Kidney (tissue), 14 donors: ENCODE measurements around the gene MAST2. TPM values are rescaled to one million over a fixed set of nuclear protein-coding genes. Genes with fewer than 3 reads are reported as not detected.

Experiments
- DNase-seq, 5 donors: peaks; one replicate each; pipeline ENCODE4 v3.0.0-alpha.2; 2013 to 2020
- FAIRE-seq: peaks from 2 replicates; lab custom pipeline; 2012; peaks lifted over from hg19 to GRCh38; lab: Jason Lieb, UNC
- H3K27ac ChIP-seq, 2 donors: one replicate each; pipeline ENCODE4 v1.7.0; 2013; ENCODE audit warnings: low read depth in 2 of 2, low read length in 2 of 2, inconsistent platforms in 1 of 2
- H3K27me3 ChIP-seq: one replicate; pipeline ENCODE4 v1.7.1; 2013; ENCODE audit warnings: low read length, inconsistent platforms; ENCODE audit not compliant: control insufficient read depth, insufficient read depth
- H3K36me3 ChIP-seq, 3 donors: one replicate each; pipeline versions ENCODE4 v1.7.0 to v1.7.1; 2013; ENCODE audit warnings: low read length in 3 of 3, control low read depth in 1 of 3, inconsistent platforms in 1 of 3; ENCODE audit not compliant: insufficient read depth in 3 of 3, control insufficient read depth in 2 of 3
- H3K4me1 ChIP-seq, 3 donors: one replicate each; pipeline versions ENCODE4 v1.7.0 to v1.7.1; 2013; ENCODE audit warnings: low read length in 3 of 3, inconsistent platforms in 1 of 3, low read depth in 1 of 3; ENCODE audit not compliant: control insufficient read depth in 2 of 3, insufficient read depth in 2 of 3
- H3K4me3 ChIP-seq, 3 donors: one replicate each; pipeline versions ENCODE4 v1.7.0 to v1.8.1; 2013; ENCODE audit warnings: low read length in 3 of 3, control low read depth in 1 of 3, inconsistent platforms in 1 of 3
- H3K9ac ChIP-seq, 3 donors: one replicate each; pipeline versions ENCODE4 v1.7.0 to v1.7.1; 2013; ENCODE audit warnings: low read length in 3 of 3, control low read depth in 1 of 3, inconsistent platforms in 1 of 3
- H3K9me3 ChIP-seq, 3 donors: one replicate each; pipeline versions ENCODE4 v1.7.0 to v1.7.1; 2013; ENCODE audit warnings: low read length in 3 of 3, control low read depth in 1 of 3, inconsistent platforms in 1 of 3; ENCODE audit not compliant: control insufficient read depth in 2 of 3, insufficient read depth in 1 of 3
- intact Hi-C: fragments of 100-400 bp; cut with DNase I; formaldehyde crosslinking; loops from one replicate; pipeline ENCODE4 v1.11.1; 2022
- polyA plus RNA-seq: library from polyadenylated mRNA; stranded (reverse); fragments of 350-450 nt; fragmentation: Illumina TruSeq; extraction: RNeasy Lipid Tissue Mini Kit (QIAGEN cat#74804); gene quantifications from one replicate; pipeline ENCODE4 v1.2.3, GENCODE V29; 2014; ENCODE audit warnings: low read depth, low replicate concordance; ENCODE audit not compliant: insufficient read depth
- total RNA-seq: library from RNA; stranded (reverse); fragmentation: NEBNext Ultra II Directional; extraction: Animal tissue kit (Norgen Biotek cat#: 25700); gene quantifications from one replicate; pipeline ENCODE4 v1.2.1, GENCODE V29; 2021
- TF ChIP-seq, protein P1 (sequence below): IDR thresholded peaks from 3 replicates; pipeline ENCODE4 v1.5.1; 2012; ENCODE audit warnings: mild to moderate bottlenecking, moderate library complexity, borderline replicate concordance; ENCODE audit not compliant: insufficient read depth; ENCODE audit errors: extremely low read depth
- donor health status: control.
- donor health status: control.
- donor health status: control.
- donor health status: control.
- donor health status: control.
- donor health status: DM: yes; HTN: yes; CAD: no.
- donor health status: Normal renal cell carcinoma (clear cell type).

Gene MAST2
- total and polyA plus RNA-seq, 2 donors from 2014 or later: 7.6 to 17.9 TPM

- no peaks in the 10 kb centered on the region for H3K27me3 ChIP-seq
- no peak overlapping the region for H3K27ac ChIP-seq
- H3K4me3 ChIP-seq: no peak overlapping the region
- H3K4me1 ChIP-seq: peaks cover 0 to 18% (median 0%) of the 10 kb centered on the region in 3 donors
- H3K9me3 ChIP-seq: no peaks in the 10 kb centered on the region
- intact Hi-C loops: no loop called here
- TF ChIP-seq, protein P1, sequence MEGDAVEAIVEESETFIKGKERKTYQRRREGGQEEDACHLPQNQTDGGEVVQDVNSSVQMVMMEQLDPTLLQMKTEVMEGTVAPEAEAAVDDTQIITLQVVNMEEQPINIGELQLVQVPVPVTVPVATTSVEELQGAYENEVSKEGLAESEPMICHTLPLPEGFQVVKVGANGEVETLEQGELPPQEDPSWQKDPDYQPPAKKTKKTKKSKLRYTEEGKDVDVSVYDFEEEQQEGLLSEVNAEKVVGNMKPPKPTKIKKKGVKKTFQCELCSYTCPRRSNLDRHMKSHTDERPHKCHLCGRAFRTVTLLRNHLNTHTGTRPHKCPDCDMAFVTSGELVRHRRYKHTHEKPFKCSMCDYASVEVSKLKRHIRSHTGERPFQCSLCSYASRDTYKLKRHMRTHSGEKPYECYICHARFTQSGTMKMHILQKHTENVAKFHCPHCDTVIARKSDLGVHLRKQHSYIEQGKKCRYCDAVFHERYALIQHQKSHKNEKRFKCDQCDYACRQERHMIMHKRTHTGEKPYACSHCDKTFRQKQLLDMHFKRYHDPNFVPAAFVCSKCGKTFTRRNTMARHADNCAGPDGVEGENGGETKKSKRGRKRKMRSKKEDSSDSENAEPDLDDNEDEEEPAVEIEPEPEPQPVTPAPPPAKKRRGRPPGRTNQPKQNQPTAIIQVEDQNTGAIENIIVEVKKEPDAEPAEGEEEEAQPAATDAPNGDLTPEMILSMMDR: no peak
- no peak for FAIRE-seq
- no peak for DNase-seq
- no peaks in the 10 kb centered on the region for H3K36me3 ChIP-seq
- H3K9ac ChIP-seq: no peak overlapping the region
Measured at GRCh38 chr1:45894331-45894730, 90.9 kb downstream of the MAST2 start.

GRCh38 chr1:45894921-45895320 lies 91.5 kb downstream of the MAST2 start:
- TF ChIP-seq, protein P1: no peak
- FAIRE-seq (no peak), DNase-seq (no peak)
- Histone ChIP-seq H3K36me3 (no peaks in the 10 kb centered on the region), H3K9ac (no peak overlapping the region), H3K27ac (no peak overlapping the region), H3K9me3 (no peaks in the 10 kb centered on the region), H3K4me1 (peaks cover 0 to 18% (median 0%) of the 10 kb centered on the region in 3 donors), H3K4me3 (no peak overlapping the region), H3K27me3 (no peaks in the 10 kb centered on the region)
- intact Hi-C loops: no loop called here

DNA sequence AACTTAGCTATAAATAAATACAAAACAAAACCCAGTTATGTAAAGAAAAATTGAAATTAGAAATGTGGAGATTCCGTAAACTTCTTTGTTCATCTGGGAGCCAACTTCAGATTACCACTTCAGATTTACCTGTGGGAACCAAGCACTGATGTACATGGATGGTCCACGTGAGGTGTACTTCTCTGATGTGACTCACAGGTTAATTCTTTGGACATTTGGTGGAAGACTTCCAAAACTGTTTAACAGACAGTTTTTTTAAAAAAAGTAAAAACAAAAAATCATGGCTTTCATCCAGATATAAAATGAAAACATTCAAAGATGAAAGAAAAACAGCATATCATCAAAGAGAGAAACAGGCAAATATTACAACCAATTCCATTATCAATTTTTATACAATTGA lies 92.0 kb downstream of the MAST2 start:
- no peak for FAIRE-seq
- Histone ChIP-seq H3K27me3 (no peaks in the 10 kb centered on the region), H3K9me3 (no peaks in the 10 kb centered on the region), H3K4me1 (peaks cover 0 to 18% (median 0%) of the 10 kb centered on the region in 3 donors), H3K9ac (no peak overlapping the region), H3K4me3 (no peak overlapping the region), H3K36me3 (no peaks in the 10 kb centered on the region), H3K27ac (no peak overlapping the region)
- TF ChIP-seq, protein P1: no peak
- intact Hi-C loops: no loop called here
- no peak for DNase-seq

GRCh38 chr1:45906883-45907282 lies 103.5 kb downstream of the MAST2 start:
- H3K9me3 ChIP-seq: no peaks in the 10 kb centered on the region
- H3K27ac ChIP-seq: no peak overlapping the region
- intact Hi-C loops: no loop called here
- no peaks in the 10 kb centered on the region for H3K27me3 ChIP-seq
- H3K4me3 ChIP-seq: no peak overlapping the region
- no peaks in the 10 kb centered on the region for H3K4me1 ChIP-seq
- FAIRE-seq (no peak), DNase-seq (no peak)
- TF ChIP-seq, protein P1: no peak
- no peak overlapping the region for H3K9ac ChIP-seq
- H3K36me3 ChIP-seq: no peaks in the 10 kb centered on the region
